GM18517 (cell line): Measurements from ENCODE around the gene MKNK2.

Experiments used
- ATAC-seq: cut with Tn5 transposase; IDR thresholded peaks from one replicate; pipeline ENCODE4 v1.9.1; 2021; ENCODE audit warnings: mild to moderate bottlenecking, moderate library complexity; ENCODE audit not compliant: unreplicated experiment

MKNK2 gene

DNA sequence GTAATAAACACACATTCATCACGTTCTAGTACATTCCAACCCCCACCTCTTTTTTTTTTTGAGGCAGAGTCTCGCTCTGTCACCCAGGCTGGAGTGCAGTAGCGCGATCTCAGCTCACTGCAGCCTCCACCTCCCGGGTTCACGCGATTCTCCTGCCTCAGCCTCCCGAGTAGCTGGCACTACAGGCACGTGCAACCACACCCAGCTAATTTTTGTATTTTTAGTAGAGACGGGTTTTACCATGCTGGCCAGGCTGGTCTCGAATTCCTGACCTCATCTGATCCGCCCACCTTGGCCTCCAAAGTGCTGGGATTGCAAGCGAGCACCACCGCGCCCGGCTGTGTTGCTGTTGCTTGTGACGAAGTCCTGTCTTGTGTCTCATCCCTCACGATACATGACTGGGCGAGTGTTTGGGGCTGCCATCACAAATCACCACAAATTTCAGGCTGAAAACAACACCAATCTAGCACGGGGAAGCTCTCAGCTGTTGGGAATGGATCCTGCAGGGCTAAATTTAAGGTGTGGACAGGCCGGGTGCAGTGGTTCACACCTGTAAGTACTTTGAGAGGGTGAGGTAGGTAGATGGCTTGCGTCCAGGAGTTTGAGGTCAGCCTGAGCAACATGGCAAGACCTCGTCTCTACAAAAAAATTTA lies 29.4 kb upstream of the MKNK2 start:
- no peak for ATAC-seq

DNA sequence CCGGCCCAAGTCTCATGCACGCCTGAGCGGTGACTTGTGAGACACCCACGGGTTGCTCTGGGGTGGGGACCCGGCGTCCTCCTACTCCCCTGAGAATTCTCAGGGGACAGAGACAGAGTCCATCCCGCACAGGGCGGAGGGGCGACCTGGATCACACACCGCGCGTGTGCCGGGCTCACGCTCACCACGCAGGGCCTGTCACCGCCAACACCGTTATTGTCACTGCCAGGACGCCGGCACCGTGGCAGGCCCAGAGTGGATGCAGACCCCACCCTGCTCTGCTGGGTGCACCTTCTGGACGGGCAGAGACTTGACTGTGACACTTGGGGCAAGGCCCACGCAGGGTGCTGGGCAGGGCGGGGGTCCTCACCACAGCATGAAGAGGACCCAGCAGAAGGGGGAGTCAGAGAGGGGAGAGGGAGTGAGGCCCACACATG lies 28.8 kb upstream of the MKNK2 start:
- no peak for ATAC-seq

DNA sequence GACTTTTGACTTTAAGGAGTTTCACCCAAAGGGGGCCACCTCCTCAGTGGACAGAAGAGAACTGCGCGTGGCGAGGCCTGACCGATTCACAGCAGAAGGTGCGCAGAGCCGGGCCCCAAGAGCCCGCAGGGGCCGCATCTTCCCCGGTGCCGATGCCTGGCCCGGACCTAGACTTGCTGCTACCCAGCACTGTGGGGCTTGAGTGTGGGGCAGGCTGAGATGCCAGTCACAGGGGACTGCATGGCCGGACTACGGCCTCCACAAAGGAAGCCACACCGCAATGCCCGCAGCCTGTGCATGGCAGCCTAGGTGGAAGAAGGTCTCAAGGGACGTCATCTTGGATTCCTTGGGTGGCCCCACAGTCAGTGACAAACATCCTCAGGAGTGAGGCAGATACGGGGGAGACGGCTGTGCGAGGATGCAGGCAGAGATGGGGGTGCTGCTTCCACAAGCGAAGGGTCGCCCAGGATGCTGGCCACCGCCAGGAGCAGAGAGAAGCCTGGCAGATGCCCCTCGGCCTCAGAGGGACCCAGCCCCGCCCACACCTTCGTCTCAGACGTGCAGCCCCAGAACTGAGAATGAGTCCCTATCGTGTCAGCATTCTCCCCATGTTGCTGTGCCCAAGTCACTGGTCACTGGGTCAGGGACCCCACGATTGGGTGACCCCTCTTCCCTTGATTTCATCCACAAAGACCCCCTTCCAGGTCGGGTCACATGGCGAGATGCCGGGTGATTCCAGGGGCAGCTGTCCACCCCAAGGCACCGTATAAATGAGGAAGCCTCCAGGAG lies 28.2 kb upstream of the MKNK2 start:
- no peak for ATAC-seq

DNA sequence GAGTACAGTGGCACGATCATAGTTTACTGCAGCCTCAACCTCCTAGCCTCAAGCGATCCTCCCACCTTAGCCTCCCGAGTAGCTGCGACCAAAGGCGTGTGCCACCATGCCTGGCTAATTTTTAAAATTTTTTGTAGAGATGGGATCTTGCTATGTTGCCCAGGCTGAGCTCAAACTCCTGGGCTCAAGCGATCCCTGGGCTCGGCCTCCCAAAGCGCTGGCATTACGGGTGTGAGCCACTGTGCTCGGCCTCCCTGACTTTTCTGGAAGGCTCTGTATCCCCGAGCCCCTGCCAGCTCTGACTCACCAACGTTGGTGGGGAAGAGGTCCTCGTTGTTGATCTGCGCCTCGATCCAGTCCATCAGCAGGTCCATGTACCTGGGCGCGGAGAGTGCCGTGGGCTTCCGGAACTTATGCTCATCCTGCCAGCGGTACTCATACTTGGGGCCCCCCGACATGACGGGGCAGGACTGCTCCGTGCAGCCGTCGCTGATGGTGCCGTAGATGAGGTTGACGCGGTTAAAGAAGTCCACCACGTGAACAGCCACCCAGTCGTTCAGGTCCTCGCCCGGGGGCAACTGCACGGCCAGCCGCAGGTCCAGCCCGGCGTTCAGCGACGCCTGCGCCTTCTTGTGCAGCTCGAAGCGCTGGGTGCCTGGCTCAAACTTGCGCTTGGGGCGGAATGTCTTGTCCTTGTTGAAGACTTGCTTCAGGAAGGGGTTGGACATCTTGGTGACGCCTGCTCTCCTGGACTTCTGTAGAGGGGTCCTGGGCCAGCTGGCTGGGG lies 27.0 kb upstream of the MKNK2 start:
- no peak for ATAC-seq

DNA sequence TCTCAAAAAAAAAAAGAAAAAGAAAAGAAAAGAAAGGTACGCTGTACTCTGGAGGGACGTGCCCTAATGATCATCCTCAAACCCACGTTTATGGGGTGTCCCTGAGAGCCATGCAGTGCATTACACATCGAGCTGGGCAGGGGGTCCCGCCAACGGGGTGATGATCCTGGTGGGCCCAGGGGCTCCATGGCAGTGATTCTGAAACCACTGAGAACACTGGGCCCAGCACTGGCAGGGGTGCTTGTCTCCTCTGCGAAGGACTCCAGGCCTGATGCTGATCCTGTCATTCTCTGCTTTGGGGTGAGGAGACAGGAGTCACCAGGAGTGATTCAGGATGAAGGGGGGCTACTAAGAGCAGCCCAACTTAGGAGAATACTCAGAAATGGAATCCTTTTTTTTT lies 26.4 kb upstream of the MKNK2 start:
- ATAC-seq: no peak

DNA sequence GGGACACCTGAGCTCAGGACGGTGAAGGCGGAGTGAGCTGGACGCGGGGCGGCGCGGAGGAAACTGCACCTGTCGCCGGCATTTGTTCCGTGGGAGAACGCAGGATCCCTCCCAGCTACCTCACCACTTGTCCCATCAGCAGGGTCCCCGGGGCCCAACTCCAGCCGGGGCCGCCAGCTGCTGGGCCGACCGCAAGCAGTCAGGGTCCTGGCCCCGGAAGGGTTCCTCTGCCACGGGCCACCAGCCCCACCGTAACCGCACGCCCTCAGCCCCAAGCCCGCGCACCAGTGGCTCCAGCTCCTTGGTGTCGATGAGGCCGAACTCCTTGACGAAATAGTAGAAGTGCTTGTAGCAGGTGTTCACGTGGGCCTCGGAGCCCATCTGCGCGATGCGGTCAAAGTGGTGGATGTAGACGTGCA lies 25.5 kb upstream of the MKNK2 start:
- no peak for ATAC-seq

DNA sequence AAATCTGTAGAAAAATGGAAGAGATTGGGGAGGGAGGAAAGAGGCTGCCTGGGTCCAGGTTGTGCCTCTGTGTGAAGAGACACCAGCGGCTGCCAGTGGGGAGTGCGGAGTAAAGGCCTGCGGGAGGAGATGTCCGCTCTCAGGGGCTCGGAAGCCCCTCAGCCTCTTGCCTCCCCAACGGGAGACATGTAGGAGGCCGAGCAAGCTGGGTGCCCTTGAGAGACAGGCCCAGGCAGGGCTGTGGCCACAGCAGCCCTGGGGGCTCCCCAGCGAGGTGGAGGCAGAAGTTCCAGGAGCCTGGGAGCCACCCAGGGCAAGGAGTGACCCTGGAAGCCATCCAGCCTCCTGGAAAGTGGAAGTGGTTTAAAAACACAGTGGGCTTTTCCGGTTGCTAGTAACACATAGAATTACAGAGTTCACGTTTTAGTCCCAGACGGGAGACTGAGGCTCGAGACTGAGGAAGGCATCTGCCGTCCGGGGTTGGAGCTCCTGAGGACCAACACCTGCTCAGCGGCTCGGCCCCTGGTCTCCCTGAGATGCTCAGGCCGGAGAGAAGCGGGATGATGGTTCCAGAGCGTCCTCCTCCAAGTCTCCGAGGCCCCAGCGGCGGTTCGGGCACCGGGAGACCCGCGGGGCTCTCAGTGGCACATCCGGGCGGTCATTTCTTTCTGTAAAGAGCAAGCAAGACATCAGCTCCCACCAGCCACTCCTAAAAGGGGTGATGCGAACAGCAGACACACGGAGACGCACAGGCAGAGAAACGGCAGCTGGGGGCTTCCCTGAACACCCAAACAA lies 21.9 kb upstream of the MKNK2 start:
- ATAC-seq: no peak

DNA sequence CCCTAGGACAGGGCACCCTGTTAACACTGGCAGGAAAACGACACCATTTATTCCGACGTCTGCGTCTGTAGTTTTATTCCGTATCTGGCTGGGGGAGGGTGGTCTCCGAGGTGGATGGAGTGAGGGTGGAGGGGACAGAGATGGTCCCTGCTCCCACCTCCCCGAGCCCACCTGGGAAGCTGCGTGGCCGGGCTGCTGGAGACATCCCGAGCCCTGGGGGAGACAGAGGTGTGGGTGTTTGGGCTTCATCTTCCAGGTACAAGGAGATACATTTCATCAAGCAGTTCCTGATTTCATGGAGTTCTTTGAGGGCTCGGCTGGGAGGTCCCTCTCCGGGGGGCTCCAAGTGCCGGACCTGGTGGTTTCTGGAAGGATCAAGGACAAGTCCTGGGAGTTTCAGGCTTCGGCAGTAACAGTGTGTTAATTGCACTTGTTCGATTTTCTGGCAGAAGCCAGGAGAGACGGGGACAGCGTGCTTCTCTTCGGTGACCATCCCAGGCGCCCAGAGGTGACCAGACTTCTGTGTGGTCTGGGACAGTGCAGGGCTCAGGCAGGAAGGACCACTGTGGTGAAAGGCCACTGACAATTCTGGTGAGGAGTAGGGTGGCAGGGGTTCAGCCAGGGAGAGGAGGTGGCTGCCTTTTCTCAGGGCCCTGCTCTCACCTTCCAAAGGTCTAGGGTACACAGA lies 20.1 kb upstream of the MKNK2 start:
- no peak for ATAC-seq

DNA sequence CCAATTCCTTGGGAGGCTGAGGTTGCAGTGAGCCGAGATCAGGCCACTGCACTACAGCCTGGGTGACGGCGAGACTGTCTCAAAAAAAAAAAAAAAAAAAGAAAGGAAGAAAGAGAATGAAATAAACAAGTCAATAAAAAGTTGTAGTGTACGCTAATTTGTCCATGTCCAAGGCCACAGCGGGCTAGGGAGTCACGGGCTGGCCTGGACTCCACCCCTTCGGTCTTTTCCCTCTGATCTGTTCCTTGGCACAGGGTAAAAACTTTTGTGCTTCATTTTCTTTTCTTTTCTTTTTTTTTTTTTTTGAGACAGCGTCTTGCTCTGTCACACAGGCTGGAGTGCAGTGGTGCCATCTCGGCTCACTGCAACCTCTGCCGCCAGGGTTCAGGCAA lies 19.4 kb upstream of the MKNK2 start:
- ATAC-seq: no peak

DNA sequence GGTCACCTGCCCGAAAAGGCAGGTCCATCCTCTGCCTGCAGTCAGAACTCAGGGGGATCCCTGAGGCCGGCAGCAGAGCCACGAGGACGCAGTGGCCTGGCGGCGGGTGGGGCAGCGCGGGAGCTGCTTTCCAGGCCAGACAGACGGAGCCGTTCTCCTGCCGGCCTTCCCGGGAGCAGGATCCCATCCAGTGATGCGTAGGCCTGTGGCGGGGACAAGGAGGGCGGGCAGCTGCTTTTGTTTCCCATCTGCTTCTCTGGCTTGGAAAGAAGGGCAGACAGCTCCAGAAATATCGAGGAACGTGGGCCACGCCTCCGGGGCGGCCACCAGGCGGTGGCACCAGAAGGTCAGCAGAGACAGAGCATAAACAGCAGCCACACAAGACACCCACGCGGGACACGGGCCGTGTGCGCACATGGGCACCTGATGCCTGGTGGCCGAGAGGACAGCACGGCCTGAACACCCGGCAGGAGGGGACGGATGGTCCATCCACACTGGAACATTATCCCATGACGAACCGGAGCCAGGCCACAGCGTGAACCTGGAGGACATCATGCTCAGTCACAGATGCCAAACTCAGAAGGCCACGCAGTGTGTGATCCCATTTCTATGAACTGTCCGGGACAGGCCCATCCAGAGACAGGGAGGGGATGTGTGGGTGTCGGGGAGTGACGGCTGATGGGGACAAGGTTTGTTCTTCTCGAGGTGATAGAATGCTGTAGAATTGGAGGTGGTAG lies 13.9 kb upstream of the MKNK2 start:
- ATAC-seq: no peak

DNA sequence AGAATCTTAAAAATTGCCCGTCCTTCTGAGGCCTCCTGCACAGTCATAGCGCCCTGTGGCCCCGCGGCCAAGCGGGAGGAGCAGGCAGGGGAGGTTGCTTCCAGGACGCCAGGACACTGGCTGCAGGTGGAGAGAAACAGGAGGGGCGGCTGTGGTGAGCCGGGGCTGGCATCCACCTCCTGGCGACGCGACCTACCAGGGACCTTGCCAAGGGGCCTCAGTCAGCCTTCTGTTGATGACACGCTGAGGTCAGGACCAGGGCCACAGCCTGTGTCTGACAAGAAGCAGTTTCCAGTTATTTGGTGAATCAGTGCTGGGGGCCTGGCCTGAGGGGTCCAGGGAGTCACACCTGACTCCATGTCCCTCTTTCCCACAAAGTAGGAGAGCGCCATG lies 13.3 kb upstream of the MKNK2 start:
- ATAC-seq: no peak

DNA sequence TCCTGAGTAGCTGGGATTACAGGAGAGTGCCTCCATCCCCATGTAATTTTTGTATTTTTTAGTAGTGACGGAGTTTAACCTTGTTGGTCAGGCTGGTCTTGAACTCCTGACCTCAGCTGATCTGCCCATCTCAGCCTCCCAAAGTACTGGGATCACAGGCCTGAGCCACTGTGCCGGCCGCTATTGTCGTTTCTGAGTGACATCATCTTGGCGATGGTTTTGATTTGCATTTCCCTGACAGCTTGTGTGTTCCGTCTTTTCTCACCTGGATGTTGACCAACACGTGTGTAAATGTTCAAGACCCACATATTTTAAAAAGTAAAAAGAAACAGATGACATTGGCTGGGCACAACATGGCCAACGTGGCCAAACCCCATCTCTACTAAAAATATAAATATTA lies 12.8 kb upstream of the MKNK2 start:
- ATAC-seq: no peak

DNA sequence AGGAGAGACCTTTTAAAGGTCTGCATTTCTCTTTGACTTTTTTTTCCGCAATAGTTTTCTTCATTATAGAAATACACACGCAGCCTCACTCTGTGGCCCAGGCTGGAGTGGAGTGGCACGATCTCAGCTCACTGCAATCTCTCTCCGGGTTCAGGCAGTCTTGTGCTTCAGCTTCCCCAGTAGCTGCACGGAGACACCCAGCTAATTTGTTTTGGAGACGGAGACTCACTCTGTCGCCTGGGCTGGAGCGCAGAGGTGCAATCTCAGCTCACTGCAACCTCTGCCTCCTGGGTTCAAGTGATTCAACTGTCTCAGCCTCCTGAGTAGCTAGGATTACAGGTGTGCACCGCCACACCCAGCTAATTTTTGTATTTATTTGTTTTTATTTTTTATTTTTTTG lies 11.7 kb upstream of the MKNK2 start:
- no peak for ATAC-seq

DNA sequence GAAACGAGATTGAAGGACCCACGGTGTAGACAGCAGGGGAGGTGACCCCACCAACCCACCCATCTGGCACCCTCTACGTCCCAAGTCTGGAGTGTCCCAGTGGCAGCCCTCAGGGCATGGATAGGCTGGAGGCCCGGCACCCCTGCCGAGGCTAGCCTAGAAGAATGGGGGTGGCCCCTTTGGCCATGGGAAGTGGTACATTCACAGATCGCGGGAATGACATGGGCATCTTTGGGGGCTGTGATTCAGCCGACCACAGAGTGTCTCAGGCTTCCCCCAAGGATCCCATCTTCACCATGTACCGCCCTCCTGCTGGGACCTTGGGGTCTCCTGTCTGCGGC lies 11.3 kb upstream of the MKNK2 start:
- no peak for ATAC-seq

DNA sequence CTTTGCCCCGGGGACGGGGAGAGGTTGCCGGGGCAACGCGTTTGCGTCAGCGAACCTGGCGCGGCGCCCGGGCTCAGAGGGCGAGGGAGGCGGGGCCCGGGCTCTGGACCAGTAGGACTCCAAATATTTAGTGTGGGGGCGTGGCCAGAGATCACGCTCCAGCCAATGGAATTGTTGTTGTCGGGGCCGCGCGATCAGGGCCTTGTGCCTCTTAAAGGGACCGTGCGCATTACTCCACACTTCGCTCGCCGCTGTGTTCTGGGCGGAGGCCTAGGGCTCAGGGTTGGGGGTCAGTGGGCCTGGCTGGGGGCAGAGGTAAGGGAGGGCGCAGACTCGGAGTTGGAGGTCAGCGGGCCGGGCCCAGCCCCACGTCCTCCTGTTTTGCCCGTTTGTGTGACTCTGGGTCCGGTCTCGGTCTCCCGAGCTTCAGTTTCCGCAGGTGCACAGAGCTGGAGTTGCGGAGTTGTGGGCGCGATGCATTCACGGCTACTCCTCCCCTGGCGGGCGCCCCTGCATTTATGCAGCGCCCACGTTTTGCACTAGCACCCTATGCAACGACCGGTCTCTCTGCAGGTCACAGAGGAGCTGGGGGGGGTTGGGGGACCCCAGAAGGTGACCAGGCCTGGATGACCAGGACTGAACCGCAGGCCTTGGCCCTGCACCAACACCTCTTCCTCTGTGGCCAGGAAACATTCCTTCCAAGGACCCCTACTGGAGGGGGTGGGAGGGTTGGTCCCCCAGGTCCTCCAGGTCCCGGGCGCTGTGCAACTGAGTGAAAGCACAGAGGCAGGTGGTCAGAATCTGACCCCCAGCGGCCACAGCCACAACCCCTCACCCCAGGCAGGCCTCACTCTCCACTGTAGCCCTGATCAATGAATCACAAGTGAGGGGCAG lies 10.7 kb upstream of the MKNK2 start:
- ATAC-seq: peak; percentile 66

DNA sequence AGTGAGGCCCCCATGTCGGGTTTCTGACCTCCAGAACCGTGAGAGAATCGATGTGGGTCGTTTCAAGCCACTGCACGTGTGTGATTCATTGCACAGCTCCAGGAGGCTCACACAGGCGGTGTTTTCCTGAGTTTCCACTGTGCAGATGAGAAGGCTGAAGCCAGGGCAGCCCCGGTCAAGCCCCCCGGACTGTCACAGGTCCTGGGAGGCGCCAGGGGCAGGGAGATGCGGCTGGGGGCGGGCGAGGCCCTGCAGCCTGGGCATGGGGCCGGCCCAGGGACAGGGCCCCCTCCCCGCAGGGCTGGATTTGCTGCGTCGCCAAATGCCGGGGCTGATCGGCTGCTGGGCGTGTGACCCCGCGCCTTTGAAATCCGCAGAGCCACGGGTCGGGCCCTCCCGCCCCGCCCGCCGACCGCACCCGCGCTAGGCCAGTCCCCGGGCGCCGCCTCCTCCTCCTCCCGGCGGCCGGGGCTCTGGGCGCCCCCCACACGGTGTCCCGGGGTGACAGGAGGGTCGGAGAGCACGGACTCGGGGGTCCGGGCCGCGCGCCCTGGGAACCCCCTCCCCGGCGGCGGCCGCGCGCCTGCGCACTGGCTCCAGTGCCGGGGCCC lies 9.9 kb upstream of the MKNK2 start:
- ATAC-seq: peak; percentile 32

DNA sequence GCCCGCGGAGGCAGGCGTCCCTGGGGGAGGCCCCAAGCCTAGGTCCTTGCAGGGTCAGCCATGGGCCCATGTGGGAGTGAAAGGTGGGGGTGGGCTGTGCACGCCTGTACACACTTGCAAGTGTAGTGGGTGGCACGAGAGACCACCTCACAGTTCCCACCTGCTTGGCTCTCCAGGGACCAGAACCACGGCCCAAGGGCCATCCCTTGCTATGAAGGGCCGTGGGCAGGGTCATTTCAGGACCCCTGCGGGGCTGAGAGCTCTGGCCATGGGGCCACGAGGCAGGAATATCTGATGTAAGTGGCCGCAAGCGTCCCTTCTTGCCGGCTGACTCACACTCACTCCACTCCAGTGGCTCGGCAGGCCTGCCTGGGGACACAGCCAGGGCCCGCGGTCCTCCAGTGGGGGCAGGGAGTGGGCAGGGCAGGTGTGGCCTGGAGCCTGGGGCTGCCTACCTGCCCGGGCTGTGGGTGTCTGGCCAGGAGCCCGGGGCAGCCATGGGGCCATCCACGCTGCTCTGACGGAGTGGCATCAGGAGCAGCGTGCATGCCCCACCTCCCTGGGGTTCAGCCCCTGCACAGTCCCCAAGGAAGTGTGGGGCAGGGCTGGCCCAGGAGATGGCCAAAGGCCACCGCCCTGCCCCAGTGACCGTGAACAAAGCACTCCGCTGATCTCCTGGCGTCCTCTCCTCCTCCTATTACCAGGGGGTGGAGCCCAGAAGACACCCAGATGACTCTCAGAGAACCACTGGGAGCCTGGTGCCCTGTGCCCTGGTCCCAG lies 8.6 kb upstream of the MKNK2 start:
- ATAC-seq: no peak
